ENCODE results near the gene MLANA.

DNA sequence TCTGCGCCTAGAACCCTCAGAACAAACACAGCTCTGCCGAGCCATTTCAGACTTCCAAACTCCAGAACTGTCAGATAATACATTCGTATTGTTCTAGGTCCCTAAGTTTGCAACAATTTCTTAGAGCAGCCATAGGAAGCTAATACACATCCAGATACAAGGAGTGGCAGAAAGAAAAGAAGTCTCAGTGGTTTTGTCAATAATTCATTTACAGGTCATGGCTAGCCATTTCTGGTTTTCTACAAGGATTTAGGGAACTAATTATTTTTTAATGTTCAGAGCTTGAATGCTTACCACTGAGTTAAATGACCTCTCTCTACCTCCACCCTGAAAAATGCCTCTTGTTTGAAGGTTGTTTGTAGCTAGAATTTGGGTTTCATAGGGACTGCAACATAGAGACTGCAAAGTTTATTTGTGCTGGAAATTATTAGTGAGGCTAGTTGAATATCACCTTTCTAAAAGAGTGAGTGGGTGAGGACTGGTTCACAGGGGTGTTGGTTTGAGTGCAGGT lies 42.3 kb upstream of the MLANA start:
- TF ChIP-seq CTCF (IDR thresholded peaks at IDR 0.05), result no peak
- no peak for TF ChIP-seq POLR2A (IDR thresholded peaks at IDR 0.05)
- TF ChIP-seq EP300 (IDR thresholded peaks at IDR 0.05), result no peak

All from ovary (tissue), 3 donors.